GM21367 (cell line): ENCODE results near the gene NIF3L1.
"Not testable (repeated sequence)": the region's sequence is repeated elsewhere in the genome, so short reads cannot be mapped to it uniquely, and the experiment has no call there.

ENCODE experiments used
- ATAC-seq: cut with Tn5 transposase; IDR thresholded peaks from one replicate; pipeline ENCODE4 v1.9.1; 2021; ENCODE audit not compliant: unreplicated experiment

Gene NIF3L1

GRCh38 chr2:200869014-200869413 is 20.2 kb upstream of the NIF3L1 start:
- ATAC-seq, result no peak

GRCh38 chr2:200871151-200871550 is 18.0 kb upstream of the NIF3L1 start:
- ATAC-seq, result no peak

- ATAC-seq, result no peak
These were observed 15.6 kb upstream of the NIF3L1 start for GRCh38 chr2:200873560-200873959.

GRCh38 chr2:200877443-200877842 is 11.7 kb upstream of the NIF3L1 start:
- ATAC-seq, result no peak

- ATAC-seq, result no peak
These were observed 10.8 kb upstream of the NIF3L1 start for GRCh38 chr2:200878289-200878880.

- not testable (repeated sequence) for ATAC-seq
These were observed 7.4 kb upstream of the NIF3L1 start for GRCh38 chr2:200881715-200882249.

GRCh38 chr2:200899482-200899881 is 10.3 kb downstream of the NIF3L1 start:
- ATAC-seq, result no peak

- ATAC-seq, result peak; percentile 93
These were observed 12.4 kb downstream of the NIF3L1 start for GRCh38 chr2:200901459-200902072.

- no peak for ATAC-seq
These were observed 16.6 kb downstream of the NIF3L1 start for GRCh38 chr2:200905618-200906296.

- ATAC-seq, result no peak
These were observed 20.8 kb downstream of the NIF3L1 start for GRCh38 chr2:200909958-200910357.

GRCh38 chr2:200913654-200914053 is 24.5 kb downstream of the NIF3L1 start:
- no peak for ATAC-seq

- no peak for ATAC-seq
These were observed 33.3 kb downstream of the NIF3L1 start for GRCh38 chr2:200922439-200922838.

- no peak for ATAC-seq
These were observed 40.4 kb downstream of the NIF3L1 start for GRCh38 chr2:200929334-200930249.

GRCh38 chr2:200930947-200931626 is 41.9 kb downstream of the NIF3L1 start:
- no peak for ATAC-seq

GRCh38 chr2:200939832-200940231 is 50.7 kb downstream of the NIF3L1 start:
- no peak for ATAC-seq

- no peak for ATAC-seq
These were observed 54.4 kb downstream of the NIF3L1 start for GRCh38 chr2:200943527-200944105.

GRCh38 chr2:200944467-200945394 is 55.6 kb downstream of the NIF3L1 start:
- ATAC-seq, result no peak

- ATAC-seq, result no peak
These were observed 56.2 kb downstream of the NIF3L1 start for GRCh38 chr2:200945395-200945729.

- ATAC-seq, result no peak
These were observed 61.2 kb downstream of the NIF3L1 start for GRCh38 chr2:200950378-200950777.
